Midbrain (tissue), 1 donor: ENCODE data around the gene STIMATE.

ENCODE experiments used
- DNase-seq: peaks from one replicate; lab custom pipeline; 2025; lab: John Stamatoyannopoulos, UW

STIMATE gene

DNA sequence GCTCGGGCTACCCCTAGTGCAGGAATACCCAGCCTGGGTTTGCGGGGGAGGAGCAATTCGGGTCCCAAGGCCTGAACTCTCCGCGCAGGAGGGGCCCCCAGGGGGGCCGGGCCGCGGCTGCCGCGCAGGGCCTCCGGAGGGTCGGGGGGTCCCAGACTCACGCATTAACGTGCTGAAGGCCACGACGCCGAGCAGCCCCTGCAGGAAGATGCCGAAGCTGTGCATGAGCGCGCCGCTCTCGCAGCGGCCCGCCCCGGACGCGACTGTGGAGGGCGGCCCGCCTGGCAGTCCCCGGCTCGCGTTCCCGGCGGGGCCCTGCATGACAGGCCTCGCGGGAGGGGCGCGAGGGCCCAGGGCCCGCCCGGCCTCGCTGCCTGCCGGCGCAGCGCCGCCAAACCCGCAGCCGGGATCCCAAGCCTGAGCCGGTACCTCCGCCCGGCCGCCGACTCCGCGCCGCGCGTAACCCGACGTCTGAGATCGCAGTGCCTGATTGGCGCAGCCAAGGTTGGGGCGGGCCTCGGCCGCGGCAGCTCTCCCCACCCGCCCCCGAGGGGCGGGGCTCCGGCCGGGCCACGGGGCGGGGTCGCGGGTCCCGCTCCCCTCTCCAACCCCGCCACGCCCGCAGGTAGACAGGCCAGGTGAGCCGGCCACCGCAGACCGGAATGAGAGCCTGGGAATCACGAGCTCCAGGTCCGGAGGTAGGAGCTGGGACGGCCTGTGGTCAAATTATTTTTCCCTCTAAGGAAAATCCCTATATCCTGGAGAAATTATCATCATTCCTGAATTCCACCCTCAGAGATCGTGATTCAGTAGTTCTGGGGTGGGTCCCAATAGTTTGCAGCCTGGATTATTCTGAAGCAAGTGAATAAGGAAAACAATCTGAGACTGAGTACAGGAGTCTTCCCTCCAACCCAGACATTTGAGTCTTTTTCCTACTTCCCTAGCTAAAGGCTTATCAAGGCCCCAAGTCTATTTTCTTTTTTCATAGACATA lies at the start of gene STIMATE:
TSS of gene STIMATE (minus strand) at position 419 of the 993 bp plus-strand sequence. CDS start at position 321, 98 bp downstream.
- peak; percentile 89 for DNase-seq

DNA sequence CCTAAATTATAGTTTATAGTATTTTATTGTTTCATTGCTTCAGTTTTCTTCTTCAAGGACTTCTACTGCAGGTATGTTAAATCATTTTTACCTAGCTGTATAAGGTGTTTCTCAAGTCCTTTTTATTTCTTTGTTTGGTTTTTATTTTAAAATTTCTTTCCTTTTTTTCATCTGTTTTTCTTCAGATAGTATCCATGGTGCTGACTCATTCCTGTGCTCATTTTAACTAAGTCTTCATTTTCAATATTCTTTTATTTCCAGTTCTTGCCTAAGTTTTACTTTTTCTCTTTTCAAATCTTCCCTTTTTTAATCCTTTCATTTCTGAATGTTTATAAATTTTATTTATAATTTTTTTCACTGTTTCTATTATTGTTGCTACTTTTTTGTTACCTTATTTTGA lies 42.3 kb upstream of the STIMATE start:
- no peak for DNase-seq

DNA sequence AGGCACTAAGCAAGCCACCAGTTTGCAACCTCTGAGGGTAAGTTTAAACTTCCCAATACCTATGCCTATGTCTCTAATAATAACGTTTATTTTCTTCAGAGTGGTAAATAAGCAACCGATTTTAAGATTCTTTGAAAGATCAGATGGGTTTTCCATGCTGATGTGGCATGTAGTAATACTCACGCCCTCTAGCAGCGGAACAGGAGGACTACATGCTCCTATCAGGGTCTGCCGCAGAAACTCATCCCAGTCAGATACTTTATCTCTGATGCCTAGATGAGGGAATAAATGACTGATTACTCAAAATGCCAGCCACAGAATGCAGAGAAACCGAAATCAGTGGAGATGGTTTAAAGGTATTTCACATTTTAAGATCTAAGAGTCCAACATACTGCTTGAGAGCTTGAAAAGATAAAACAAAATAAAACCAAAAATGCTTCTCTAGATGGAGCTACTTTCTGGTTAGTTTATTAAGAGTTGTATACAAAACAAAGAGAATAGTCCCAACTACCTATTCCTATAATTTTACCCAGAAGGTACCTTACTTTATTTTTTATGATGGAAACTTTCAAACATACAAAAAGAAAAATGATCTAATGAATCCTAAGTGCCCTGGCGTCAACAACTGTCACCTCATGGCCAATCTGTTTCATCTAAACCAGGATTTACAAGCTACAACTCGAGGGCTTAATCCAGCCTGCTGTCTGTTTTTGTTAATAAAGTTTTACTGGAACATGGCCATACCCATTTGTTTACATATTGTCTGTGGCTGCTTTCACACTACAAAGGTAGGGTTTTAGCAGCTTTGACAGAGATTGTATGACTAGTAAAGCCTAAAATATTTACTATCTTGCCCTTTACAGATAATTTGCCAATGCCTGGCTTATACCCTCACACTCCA lies 37.5 kb upstream of the STIMATE start:
- peak; percentile 60 for DNase-seq

DNA sequence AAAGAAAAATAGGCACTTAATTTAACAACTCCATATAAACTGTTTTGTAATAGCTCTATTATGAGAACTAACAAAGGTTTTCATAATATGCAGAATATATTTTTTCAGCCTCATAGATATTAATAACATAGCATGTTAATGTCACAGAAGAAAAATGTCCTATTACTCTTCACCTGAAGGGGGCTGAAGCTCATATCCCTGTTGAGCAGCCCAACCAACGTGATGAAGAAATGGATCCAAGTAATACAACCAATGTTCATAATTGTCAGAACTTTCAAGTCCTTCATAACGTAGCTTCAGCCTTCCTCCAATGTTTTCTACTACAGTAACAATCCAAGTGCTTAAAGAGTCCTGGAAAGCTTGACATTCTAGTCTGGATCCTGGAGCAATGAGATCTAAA lies 34.5 kb upstream of the STIMATE start:
- no peak for DNase-seq

DNA sequence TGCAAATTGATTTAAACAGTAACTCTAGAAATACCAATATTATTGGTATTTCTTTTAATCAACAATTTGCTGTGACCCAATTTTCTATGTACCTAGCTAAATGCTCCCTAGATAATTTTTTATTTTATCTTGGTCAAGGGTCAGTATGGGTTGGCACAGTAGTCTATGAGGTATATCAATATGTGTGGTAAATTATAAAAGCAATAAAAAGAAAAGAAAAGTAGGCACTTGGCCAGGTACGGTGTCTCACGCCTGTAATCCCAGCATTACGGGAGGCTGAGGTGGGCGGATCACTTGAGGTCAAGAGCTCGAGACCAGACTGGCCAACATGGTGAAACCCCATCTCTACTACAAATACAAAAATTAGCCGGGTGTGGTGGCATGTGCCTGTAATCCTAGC lies 34.0 kb upstream of the STIMATE start:
- no peak for DNase-seq

DNA sequence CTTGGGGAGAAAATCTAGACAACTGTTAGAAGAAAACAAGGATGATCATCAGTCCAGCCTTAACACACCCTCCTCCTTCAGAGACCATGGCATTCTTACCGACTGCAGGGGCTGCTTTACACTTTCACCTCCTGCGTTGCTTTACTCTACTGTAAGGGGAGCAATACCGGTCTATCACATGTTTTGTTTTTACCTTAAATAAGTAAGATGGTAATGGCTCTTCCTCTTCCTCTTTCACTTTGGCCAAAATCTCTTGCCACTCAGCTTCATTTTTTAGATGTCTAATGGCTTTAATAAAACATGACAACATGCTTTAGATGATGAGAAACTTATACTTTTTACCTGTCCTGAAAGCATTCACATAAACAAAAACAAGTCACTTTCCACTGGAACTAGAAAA lies 33.4 kb upstream of the STIMATE start:
- no peak for DNase-seq

DNA sequence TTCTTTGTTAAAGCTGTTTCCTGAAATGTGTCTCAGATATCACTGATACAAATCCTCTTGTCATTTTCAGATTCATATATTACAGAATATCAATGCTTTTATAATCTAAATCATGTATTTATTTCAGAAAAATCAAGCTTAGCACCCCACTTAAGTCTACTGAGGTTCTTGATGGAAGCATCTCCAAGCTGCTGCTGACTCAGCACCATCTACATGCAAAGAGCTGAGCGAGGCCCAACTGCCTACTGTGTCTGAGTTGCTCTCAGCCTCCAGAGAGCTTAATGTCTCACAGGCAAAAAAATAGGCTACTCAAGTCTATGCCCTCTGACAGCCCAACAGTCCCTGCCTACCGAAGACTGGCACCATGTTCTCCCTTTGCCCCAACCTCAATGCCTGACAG lies 29.2 kb upstream of the STIMATE start:
- no peak for DNase-seq

DNA sequence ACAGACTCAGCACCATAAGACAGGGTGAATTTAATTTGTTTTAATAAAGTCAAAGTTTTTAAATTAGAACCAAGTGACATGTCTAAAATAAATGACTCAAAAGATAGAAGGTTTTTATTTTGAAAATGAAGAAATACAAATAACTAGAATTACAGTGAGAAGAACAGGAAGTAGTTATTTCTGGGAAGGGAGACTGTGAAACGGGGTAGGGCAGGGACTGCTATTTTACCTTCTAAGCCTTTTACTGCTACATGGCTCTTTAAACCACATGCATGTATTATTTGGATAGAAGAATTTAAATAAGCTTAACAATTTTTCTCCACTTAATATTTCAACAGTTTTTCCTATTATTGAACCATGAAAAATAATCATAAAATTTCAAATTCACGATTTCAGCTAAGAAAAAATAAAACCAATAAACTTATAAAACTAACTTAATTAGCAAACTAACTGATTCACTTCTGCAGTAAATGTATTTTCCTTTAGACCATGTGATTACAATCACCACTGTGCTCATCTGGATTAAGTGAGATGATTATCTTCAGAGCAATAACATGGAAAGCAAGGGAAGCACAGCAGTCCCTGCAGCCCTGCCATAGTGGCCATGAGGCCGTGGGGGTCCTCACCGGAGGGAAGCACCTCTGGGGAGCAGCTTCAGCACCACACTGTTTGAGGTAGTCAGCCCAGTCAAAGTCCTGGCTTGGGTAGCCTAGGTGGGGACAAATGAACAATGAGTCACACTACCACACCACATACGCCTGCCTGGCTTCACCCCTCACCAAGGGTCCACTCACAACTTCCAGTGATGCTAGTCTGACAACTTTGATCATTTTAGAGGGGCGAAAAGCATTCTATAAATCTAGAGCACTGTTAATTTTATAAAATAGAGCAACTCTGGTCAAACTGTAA lies 28.3 kb upstream of the STIMATE start:
- DNase-seq = no peak

DNA sequence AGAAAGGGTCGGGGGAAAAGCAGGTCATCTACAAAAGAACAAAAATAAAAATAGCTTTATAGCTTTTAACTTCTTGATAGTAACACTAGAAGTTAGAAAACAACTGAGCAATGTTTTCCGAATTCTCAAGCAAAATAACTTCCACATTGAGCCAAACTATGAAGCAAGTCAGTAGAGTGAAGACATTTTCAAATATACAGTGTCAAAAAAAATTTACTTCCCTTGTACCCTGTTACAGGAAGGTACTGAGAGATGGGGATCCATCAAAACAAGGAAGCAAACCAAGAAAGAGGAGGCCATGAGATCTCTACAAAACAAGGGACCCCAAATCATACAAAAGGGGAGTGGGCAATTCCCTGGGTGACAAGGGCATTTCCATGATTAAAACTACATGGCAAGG lies 26.6 kb upstream of the STIMATE start:
- DNase-seq = no peak

DNA sequence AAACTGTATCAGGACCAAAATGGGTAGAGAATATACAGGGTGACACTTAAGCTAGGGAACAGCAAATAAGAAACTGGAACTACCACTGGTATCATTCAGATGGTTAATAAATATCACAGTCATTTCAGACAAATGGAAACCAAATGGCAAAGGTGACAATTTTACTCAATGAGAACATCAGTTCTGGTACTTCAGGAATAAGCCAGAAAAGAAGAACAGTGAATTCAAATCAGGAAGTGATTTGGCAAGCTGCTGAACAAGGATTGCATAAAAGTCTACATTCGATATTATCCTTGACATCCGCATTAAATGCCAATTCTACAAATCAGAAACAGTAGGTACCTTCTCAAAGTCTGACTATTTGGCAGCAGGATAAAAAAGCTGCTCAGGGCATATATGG lies 23.5 kb upstream of the STIMATE start:
- DNase-seq = no peak

DNA sequence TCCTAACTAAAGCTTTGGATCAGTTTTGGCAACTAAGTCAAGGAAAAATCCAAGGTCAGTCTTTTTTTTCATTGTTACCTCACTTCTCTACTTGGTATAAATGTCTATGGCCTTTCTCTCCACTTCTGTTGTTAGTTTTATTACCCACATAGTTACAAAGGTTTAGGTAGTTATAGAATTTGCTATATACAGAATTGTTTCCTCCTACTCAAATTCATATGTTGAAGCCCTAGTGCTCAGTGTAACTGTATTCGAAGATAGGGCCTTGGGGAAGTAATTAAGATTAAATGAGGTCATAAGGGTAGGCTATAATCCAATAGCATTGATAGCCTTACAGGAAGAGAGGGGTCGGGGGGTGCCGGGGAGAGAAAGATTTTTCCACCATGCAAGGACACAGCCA lies 19.7 kb upstream of the STIMATE start:
- no peak for DNase-seq

DNA sequence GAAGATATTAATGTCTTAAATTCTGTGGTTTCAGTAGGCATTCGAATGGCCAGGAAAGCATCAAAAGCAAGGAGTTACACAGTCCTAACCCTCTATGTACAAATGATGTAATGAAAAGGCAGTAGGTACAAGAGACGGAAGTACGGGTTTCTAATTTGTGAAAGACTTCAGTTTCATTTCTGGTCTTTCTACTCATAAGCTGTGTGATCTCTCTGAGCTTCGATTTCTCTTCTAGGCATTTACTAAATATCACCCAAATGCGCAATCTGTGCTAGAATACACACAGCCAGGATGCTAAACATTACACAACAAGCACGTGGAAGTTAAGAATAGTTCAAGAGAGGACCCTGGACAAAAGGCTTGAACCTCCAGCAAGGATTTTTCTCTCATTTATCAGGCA lies 17.9 kb upstream of the STIMATE start:
- no peak for DNase-seq

DNA sequence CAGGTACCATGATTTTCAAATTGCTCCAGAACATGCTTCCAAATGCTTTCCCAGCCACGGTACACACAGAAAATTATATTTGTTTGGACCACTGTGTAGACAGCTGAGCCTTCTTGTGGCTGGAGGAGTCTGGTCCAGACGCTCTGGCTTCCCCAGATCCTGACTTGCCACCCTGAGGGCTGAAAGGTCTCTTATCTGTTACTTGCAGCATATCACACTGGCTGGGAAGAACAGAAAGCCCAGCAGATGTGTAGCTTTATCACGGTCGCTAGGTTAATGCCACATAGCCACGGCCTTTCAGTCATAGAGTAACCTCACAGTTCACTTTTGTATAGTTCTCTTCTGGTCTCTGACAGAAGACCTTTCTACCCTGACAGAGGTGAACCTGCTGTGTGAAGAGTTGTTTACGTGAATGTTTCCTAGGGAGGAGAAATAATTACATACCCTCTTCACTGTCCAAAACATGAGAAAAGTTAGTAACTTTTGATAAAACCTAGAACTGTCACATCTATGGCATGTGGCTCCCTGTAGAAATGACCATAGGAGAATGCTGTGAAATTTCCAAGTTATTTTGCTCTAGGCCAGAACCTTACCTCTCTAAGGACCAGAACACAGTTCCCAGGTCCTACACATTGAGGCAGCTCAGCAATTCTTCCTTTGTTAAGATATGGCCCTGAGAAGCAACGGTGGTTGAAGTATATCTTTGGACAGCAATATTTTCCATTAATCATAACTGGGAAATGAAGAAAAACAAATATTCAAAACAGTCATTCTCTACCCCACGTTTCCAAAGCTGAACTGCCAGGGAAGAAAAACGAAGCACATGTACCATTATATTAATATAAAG lies 15.8 kb upstream of the STIMATE start:
- no peak for DNase-seq

DNA sequence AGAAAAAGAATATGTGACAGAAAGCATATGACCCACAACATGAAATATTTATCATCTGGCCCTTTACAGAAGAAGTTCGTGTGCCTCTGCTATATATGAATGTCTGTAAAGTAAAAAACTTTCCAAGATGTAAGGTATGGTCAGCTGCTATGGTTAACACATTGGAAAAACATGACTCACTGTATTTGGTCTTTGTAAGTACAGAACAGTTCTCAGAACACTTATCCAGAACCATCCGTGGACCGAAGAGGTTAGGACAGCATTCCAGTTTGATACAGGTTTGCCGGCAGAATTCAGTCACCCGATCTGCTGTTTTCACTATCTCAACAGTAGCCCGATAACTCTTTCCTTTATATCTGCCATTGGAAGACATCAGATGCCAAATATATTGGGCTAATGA lies 13.5 kb upstream of the STIMATE start:
- no peak for DNase-seq

DNA sequence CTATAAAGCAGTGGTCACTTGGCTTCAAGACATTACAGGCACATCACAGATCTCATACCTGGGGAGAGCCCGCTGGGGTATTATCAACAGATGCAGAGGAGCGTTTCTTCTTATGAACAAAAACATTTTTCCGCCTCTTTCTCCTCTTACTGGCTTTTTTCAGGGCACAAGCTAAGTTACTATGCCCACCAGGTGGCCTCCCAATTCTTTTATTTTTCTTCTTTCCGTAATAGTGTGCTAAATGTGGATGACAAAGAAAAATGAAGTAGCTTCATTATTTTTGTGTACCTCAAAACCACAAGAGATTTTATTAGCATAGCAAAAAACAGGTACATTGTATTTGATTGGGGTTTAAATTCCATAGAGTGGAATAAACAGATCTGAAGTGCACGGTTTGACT lies 10.1 kb upstream of the STIMATE start:
- DNase-seq = no peak

DNA sequence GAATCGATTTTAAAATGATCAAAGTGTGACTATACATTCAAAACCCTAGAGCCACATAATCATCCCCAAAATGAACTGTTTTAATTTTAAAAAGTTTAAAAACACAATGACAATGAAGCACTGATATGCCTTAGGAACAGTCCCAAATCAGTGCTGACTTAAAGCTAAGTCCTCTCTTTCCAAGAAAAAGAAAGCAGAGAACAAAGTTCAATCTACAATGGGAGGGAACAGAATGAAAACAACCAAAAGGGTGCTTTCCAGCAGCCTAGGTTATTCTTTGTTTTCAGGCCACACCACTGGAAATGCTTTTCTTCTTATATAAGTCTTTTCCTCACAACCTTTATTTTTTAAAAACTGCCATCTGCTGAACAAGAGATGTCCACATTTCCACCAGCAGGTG lies 7.2 kb upstream of the STIMATE start:
- no peak for DNase-seq

DNA sequence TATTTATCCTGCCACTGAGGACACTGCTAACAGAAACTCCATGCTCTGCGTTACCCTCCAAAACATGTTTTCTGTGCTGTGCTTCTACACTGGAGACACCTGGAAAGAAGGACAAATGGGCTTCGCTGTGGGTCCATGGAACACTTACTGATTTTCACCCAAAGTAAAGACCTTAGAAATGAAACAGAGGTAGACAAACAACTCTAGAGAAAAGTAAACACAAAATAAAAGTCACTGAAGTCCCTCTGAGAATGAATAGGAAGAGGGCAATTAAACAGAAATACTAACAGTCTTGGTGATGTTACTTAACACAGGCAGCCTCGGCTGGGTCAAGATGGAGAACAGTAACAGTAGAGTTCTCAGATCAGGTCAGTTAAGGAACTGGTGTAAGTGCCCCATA lies 6.7 kb upstream of the STIMATE start:
- no peak for DNase-seq

DNA sequence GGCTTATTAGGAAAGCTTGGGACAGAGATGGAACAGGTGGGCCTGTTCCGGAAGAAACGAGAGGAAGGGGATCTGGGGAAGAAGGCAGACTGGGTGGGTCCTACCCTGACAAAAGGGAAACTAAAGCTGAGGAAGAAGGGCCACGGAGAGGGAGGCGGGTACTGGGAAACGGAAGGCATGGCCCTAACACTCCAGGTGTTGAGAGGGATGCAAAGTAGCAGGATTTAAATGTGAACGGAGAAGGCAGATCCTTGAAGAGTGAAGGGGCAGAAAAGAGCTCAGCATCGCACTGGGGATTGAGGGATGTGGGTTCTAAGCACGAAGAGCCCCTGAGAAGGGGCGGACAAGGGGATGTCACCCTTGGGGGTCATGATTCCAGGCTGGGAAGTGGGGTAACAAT lies 735 bp downstream of the STIMATE start:
- no peak for DNase-seq

DNA sequence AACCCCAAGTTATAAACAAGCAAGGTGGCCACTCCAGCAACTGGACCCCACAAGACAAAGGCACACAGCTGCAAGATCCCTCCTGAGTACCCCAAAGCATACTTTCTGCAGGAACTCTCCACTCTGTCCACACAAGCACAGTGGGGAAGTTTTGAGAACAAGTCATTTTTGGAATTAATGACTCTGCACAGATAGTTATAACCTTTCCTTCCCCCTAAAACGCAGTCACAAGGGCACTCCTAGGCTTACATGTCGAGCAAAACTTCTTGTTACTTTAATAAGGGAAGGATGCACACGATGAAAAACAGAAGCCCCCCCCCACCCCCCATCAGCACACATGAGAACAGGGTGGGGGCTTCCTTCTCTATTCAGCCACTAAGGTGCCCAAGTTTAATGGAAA lies 1.2 kb downstream of the STIMATE start:
- DNase-seq = no peak

DNA sequence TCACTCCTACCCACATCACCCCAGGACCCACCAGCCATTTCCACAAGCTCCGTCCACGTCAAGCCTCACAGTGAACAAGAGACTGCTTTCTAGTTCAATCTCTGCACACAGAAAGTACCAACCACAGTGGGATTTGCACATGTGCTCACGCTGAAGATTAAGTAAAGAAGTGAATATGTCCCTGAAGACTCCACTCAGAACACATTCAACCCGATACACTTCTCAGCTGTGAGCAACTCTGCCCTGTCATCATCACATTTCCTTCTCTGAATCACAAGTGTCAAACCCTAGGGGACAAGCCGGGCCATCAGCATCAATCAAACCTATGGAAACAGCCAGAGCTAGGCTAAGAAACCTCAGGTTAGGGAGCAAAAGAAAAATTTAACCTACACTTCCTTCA lies 1.9 kb downstream of the STIMATE start:
- DNase-seq = no peak

DNA sequence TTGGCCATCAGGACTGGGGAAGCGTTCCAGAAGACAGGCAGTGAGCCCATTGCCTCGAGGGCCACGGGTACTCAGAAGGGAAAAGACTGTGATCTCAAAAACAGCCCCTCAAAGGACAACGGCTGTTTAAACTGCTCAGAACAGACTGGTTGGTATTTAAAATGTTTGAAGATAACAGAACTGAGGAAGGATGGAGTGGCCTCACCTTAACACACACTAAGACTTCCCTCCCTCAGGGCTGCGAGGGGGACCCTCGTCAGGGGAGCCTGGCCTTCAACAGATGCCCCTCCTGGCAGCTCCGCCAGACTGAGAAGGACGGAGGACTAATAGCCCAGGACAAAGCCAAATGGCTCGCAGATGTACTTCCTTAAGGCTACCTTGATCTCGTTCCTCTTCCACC lies 2.6 kb downstream of the STIMATE start:
- DNase-seq = no peak
